Right cardiac atrium (tissue), 5 donors: ENCODE data around the gene DNAJC1. TPM values are rescaled to one million over a fixed set of nuclear protein-coding genes. Genes with fewer than 3 reads are reported as not detected.

Source experiments
- ATAC-seq, 2 donors: fragments of 200-7000 bp; cut with Tn5 transposase; one replicate each; pipeline versions ENCODE4 v1.8.0 to v1.9.1; 2020; ENCODE audit warnings: moderate library complexity in 2 of 2, mild to moderate bottlenecking in 1 of 2
- DNase-seq, 3 donors: peaks; one replicate each; pipeline ENCODE4 v3.0.0-alpha.2; 2020
- H3K27ac ChIP-seq: one replicate; pipeline ENCODE4 v1.5.1; 2013; ENCODE audit warnings: mild to moderate bottlenecking, low read length, control low read depth, moderate library complexity
- H3K27me3 ChIP-seq: one replicate; pipeline ENCODE4 v1.6.1; 2013; ENCODE audit not compliant: control insufficient read depth, insufficient read depth
- H3K4me1 ChIP-seq: one replicate; pipeline ENCODE4 v1.6.1; 2013; ENCODE audit warnings: low read length; ENCODE audit not compliant: control insufficient read depth, insufficient read depth
- H3K4me3 ChIP-seq: one replicate; pipeline ENCODE4 v1.5.1; 2013; ENCODE audit warnings: low read length, control low read depth
- H3K9me3 ChIP-seq: one replicate; pipeline ENCODE4 v1.6.1; 2013; ENCODE audit warnings: low read length; ENCODE audit not compliant: control insufficient read depth
- WGBS: extraction: QIAGEN DNeasy Blood & Tissue Kit; methylation state at CpG from one replicate; pipeline ENCODE4 v1.1.7; 2013; 5-methylcytosine and 5-hydroxymethylcytosine counted together
- intact Hi-C, 4 donors: fragments of 100-400 bp; cut with DNase I; formaldehyde crosslinking; loops; one replicate each; pipeline versions ENCODE4 v1.11.0 to v1.14.0; 2022 to 2023
- polyA plus RNA-seq: library from polyadenylated mRNA; stranded (reverse); fragments of 200-250 nt; gene quantifications from one replicate; pipeline ENCODE4 v1.2.3, GENCODE V29; 2013
- total RNA-seq, 4 donors: library from RNA; stranded (reverse); fragmentation: NEBNext Ultra II Directional; extraction: Animal tissue kit (Norgen Biotek cat#: 25700); gene quantifications; one replicate each; pipeline ENCODE4 v1.2.1, GENCODE V29; 2021
- donor health status: healthy with polysubstance abuse.
- donor health status: DM: no; HTN: yes; CAD: no.
- donor health status: DM: no; HTN: no; CAD: no.
- donor health status: DM: no; HTN: yes; CAD: no; lungs with severe emphysema.
- donor health status: DM: yes; HTN: yes; CAD: no.

The DNAJC1 gene
- total and polyA plus RNA-seq, 5 donors, result 13.9 to 21.4 (median 16.2) TPM

GRCh38 chr10:21927631-21928353 is 75.7 kb downstream of the DNAJC1 start:
- no peaks in the 10 kb centered on the region for H3K27me3 ChIP-seq
- WGBS, result 81% methylated on average over 4 of the region's 4 CpGs
- DNase-seq (no peak), ATAC-seq (no peak)
- intact Hi-C loops, result no loop called here
- H3K9me3 ChIP-seq, result no peaks in the 10 kb centered on the region
- no peak overlapping the region for H3K27ac ChIP-seq
- peaks cover 3% of the 10 kb centered on the region for H3K4me1 ChIP-seq
- no peak overlapping the region for H3K4me3 ChIP-seq

- Histone ChIP-seq H3K4me1 (peaks cover 1% of the 10 kb centered on the region), H3K9me3 (no peaks in the 10 kb centered on the region), H3K27me3 (no peaks in the 10 kb centered on the region), H3K27ac (no peak overlapping the region), H3K4me3 (no peak overlapping the region)
- ATAC-seq (no peak), DNase-seq (no peak)
- intact Hi-C loops, result no loop called here
- WGBS, result 30% methylated on average over 2 of the region's 2 CpGs
Observed at GRCh38 chr10:21926949-21927348, 76.6 kb downstream of the DNAJC1 start.

- Histone ChIP-seq H3K27ac (no peak overlapping the region), H3K27me3 (no peaks in the 10 kb centered on the region), H3K4me1 (peaks cover 1% of the 10 kb centered on the region), H3K9me3 (no peaks in the 10 kb centered on the region), H3K4me3 (no peak overlapping the region)
- intact Hi-C loops, result no loop called here
- ATAC-seq (no peak), DNase-seq (no peak)
Observed at GRCh38 chr10:21926358-21926925, 77.1 kb downstream of the DNAJC1 start.

GRCh38 chr10:21925851-21926250 is 77.7 kb downstream of the DNAJC1 start:
- no peak overlapping the region for H3K4me3 ChIP-seq
- no peaks in the 10 kb centered on the region for H3K27me3 ChIP-seq
- 93% methylated on average over 6 of the region's 6 CpGs for WGBS
- no peak for ATAC-seq
- peaks cover 1% of the 10 kb centered on the region for H3K4me1 ChIP-seq
- intact Hi-C loops, result no loop called here
- DNase-seq, result no peak
- no peaks in the 10 kb centered on the region for H3K9me3 ChIP-seq
- no peak overlapping the region for H3K27ac ChIP-seq

- Histone ChIP-seq H3K4me1 (peaks cover 1% of the 10 kb centered on the region), H3K4me3 (no peak overlapping the region), H3K27me3 (no peaks in the 10 kb centered on the region), H3K9me3 (no peaks in the 10 kb centered on the region), H3K27ac (no peak overlapping the region)
- no peak for ATAC-seq
- no peak for DNase-seq
- intact Hi-C loops, result no loop called here
Observed at GRCh38 chr10:21924511-21924910, 79.0 kb downstream of the DNAJC1 start.

- Histone ChIP-seq H3K4me3 (no peak overlapping the region), H3K9me3 (no peaks in the 10 kb centered on the region), H3K4me1 (no peaks in the 10 kb centered on the region), H3K27me3 (no peaks in the 10 kb centered on the region), H3K27ac (no peak overlapping the region)
- no peak for ATAC-seq
- no peak for DNase-seq
- intact Hi-C loops, result no loop called here
- WGBS, result 99% methylated on average over 3 of the region's 3 CpGs
Observed at GRCh38 chr10:21920633-21921032, 82.9 kb downstream of the DNAJC1 start.

GRCh38 chr10:21919906-21920305 is 83.6 kb downstream of the DNAJC1 start:
- intact Hi-C loops, result no loop called here
- ATAC-seq, result no peak
- no peak overlapping the region for H3K4me3 ChIP-seq
- H3K9me3 ChIP-seq, result no peaks in the 10 kb centered on the region
- H3K27me3 ChIP-seq, result no peaks in the 10 kb centered on the region
- H3K27ac ChIP-seq, result no peak overlapping the region
- DNase-seq, result no peak
- H3K4me1 ChIP-seq, result no peaks in the 10 kb centered on the region

- H3K4me3 ChIP-seq, result no peak overlapping the region
- no peaks in the 10 kb centered on the region for H3K9me3 ChIP-seq
- WGBS, result 39% methylated on average over 1 of the region's 1 CpG
- no peaks in the 10 kb centered on the region for H3K27me3 ChIP-seq
- DNase-seq (no peak), ATAC-seq (no peak)
- no peaks in the 10 kb centered on the region for H3K4me1 ChIP-seq
- H3K27ac ChIP-seq, result no peak overlapping the region
- intact Hi-C loops, result no loop called here
Observed at GRCh38 chr10:21919117-21919516, 84.4 kb downstream of the DNAJC1 start.

- 88% methylated on average over 2 of the region's 2 CpGs for WGBS
- Histone ChIP-seq H3K4me1 (no peaks in the 10 kb centered on the region), H3K27me3 (no peaks in the 10 kb centered on the region), H3K4me3 (no peak overlapping the region), H3K9me3 (no peaks in the 10 kb centered on the region), H3K27ac (no peak overlapping the region)
- ATAC-seq, result no peak
- intact Hi-C loops, result no loop called here
- no peak for DNase-seq
Observed at GRCh38 chr10:21912625-21913024, 90.9 kb downstream of the DNAJC1 start.

GRCh38 chr10:21910798-21911197 is 92.7 kb downstream of the DNAJC1 start:
- H3K27ac ChIP-seq, result no peak overlapping the region
- H3K27me3 ChIP-seq, result no peaks in the 10 kb centered on the region
- WGBS, result 81% methylated on average over 5 of the region's 5 CpGs
- H3K4me3 ChIP-seq, result no peak overlapping the region
- DNase-seq (no peak), ATAC-seq (no peak)
- no peaks in the 10 kb centered on the region for H3K4me1 ChIP-seq
- intact Hi-C loops, result no loop called here
- H3K9me3 ChIP-seq, result no peaks in the 10 kb centered on the region

GRCh38 chr10:21907436-21907835 is 96.1 kb downstream of the DNAJC1 start:
- intact Hi-C loops, result no loop called here
- WGBS, result 100% methylated on average over 2 of the region's 2 CpGs

GRCh38 chr10:21904930-21905329 is 98.6 kb downstream of the DNAJC1 start:
- intact Hi-C loops, result no loop called here
- WGBS, result 91% methylated on average over 2 of the region's 2 CpGs
- Histone ChIP-seq H3K9me3 (no peaks in the 10 kb centered on the region), H3K27me3 (no peaks in the 10 kb centered on the region), H3K27ac (no peak overlapping the region), H3K4me3 (no peak overlapping the region), H3K4me1 (no peaks in the 10 kb centered on the region)
- DNase-seq, result no peak
- no peak for ATAC-seq

More at GRCh38 chr10:21907436-21907835, 96.1 kb downstream of the DNAJC1 start:
- Histone ChIP-seq H3K9me3 (no peaks in the 10 kb centered on the region), H3K27me3 (no peaks in the 10 kb centered on the region), H3K4me3 (no peak overlapping the region), H3K27ac (no peak overlapping the region), H3K4me1 (no peaks in the 10 kb centered on the region)
- ATAC-seq (no peak), DNase-seq (no peak)
